Stomach (tissue), 19 donors: Measurements from ENCODE around the gene DENR. TPM values are rescaled to one million over a fixed set of nuclear protein-coding genes. Genes with fewer than 3 reads are reported as not detected.
A peak's percentile ranks its signal among the peaks of the same experiment; 100 is the strongest.
"Not testable (repeated sequence)": the region's sequence is repeated elsewhere in the genome, so short reads cannot be mapped to it uniquely, and the experiment has no call there.

Source experiments
- DNase-seq, 2 donors: peaks; one replicate each; pipeline versions ENCODE4 v3.0.0 to v3.0.0-alpha.2; 2013 to 2019
- H3K27ac ChIP-seq, 5 donors: fragments of 200-600 bp in 4 of 5; sonication (generic) in 4 of 5; one replicate each; pipeline ENCODE4 v1.5.1; 2013 to 2019; ENCODE audit warnings: mild to moderate bottlenecking in 1 of 5, moderate library complexity in 1 of 5
- H3K27me3 ChIP-seq, 3 donors: fragments of 200-600 bp; sonication (generic); one replicate each; pipeline ENCODE4 v1.5.1; 2017 to 2019; ENCODE audit warnings: mixed run types in 1 of 3
- H3K36me3 ChIP-seq, 4 donors: fragments of 200-600 bp; sonication (generic); 1 replicate in 3 of 4; 2 replicates in 1 of 4; pipeline ENCODE4 v1.5.1; 2016 to 2019
- H3K4me1 ChIP-seq, 4 donors: fragments of 200-600 bp; sonication (generic); one replicate each; pipeline ENCODE4 v1.5.1; 2016 to 2019
- H3K4me3 ChIP-seq, 4 donors: fragments of 200-600 bp; sonication (generic) in 3 of 4; one replicate each; pipeline ENCODE4 v1.5.1; 2016 to 2019; ENCODE audit warnings: mild to moderate bottlenecking in 1 of 4
- H3K9me3 ChIP-seq, 4 donors: fragments of 200-600 bp; sonication (generic); one replicate each; pipeline ENCODE4 v1.5.1; 2016 to 2019
- CTCF ChIP-seq, 7 experiments: fragments of 450-650 bp in 4 of 7; fragments of 200-600 bp in 3 of 7; sonication (generic) in 3 of 7; IDR thresholded peaks; one replicate each; pipeline ENCODE4 v1.5.1; 2016 to 2019; ENCODE audit warnings: antibody characterized with exemption in 7 of 7, control low read depth in 2 of 7, mild to moderate bottlenecking in 1 of 7
- EP300 ChIP-seq: sonication (generic); formaldehyde crosslinking; IDR thresholded peaks from one replicate; pipeline ENCODE4 v1.6.1; 2017; ENCODE audit warnings: antibody characterized with exemption
- POLR2A ChIP-seq, 4 donors: fragments of 450-650 bp; IDR thresholded peaks; one replicate each; pipeline ENCODE4 v1.6.1; 2016; ENCODE audit warnings: antibody characterized with exemption in 4 of 4, control low read depth in 2 of 4, mild to moderate bottlenecking in 1 of 4, moderate library complexity in 1 of 4
- POLR2AphosphoS5 ChIP-seq, 3 donors: sonication (generic); formaldehyde crosslinking; IDR thresholded peaks; one replicate each; pipeline ENCODE4 v1.6.1; 2016; ENCODE audit warnings: antibody characterized with exemption in 3 of 3
- WGBS, 5 donors: extraction: QIAGEN DNeasy Blood & Tissue Kit in 3 of 5; methylation state at CpG; one replicate each; pipeline versions ENCODE4 v1.1.5 to v1.1.7; 2013 to 2018; 5-methylcytosine and 5-hydroxymethylcytosine counted together
- intact Hi-C: fragments of 100-400 bp; cut with DNase I; formaldehyde crosslinking; loops from one replicate; pipeline ENCODE4 v1.15.1; 2023; ENCODE audit warnings: low total_unique reads
- long read RNA-seq, 10 donors: transcript quantifications; one replicate each; lab custom pipeline, GENCODE V29; 2026
- polyA plus RNA-seq, 3 donors: library from polyadenylated mRNA; stranded (reverse); fragments of 200-250 nt; gene quantifications; one replicate each; pipeline ENCODE4 v1.2.3, GENCODE V29; 2013
- total RNA-seq, 5 donors: library from RNA; depleted of rRNA; stranded (reverse); fragments of >200 nt; gene quantifications; one replicate each; pipeline versions ENCODE4 v1.1.0 to v1.2.3, GENCODE V29; 2014 to 2016
- donor health status: healthy with polysubstance abuse.
- donor health status: Bipolar disorder and iron deficiency.
- donor health status: healthy.

Gene DENR
- total RNA-seq (10 to 100 TPM in 4 of 5 donors, 1 to 10 TPM in 1; 4.1 to 36.0 (median 18.8) TPM), polyA plus RNA-seq (10 to 100 TPM; 23.3 to 29.8 (median 23.6) TPM)
- long read RNA-seq, donor 1, partial matches to known transcripts, result 13 of 13 reads
- long read RNA-seq, donor 1, other reads (novel, unspliced or antisense), result 0 of 13 reads
- long read RNA-seq, donor 2, transcript DENR-203 (2 exons, 699 nt), result major isoform, 6 of 39 reads
- long read RNA-seq, donor 2, partial matches to known transcripts, result 18 of 39 reads
- long read RNA-seq, donor 2, other reads (novel, unspliced or antisense), result 15 of 39 reads
- long read RNA-seq, donor 3, partial matches to known transcripts, result 19 of 26 reads
- long read RNA-seq, donor 3, other reads (novel, unspliced or antisense), result 6 of 26 reads
- long read RNA-seq, donor 4, result 0 reads
- long read RNA-seq, donor 5, partial matches to known transcripts, result 18 of 29 reads
- long read RNA-seq, donor 5, other reads (novel, unspliced or antisense), result 11 of 29 reads
- long read RNA-seq, donor 6, partial matches to known transcripts, result 48 of 78 reads
- long read RNA-seq, donor 6, other reads (novel, unspliced or antisense), result 28 of 78 reads
- long read RNA-seq, donor 7, partial matches to known transcripts, result 8 of 22 reads
- long read RNA-seq, donor 7, other reads (novel, unspliced or antisense), result 14 of 22 reads
- long read RNA-seq, donor 8, partial matches to known transcripts, result 26 of 38 reads
- long read RNA-seq, donor 8, other reads (novel, unspliced or antisense), result 10 of 38 reads
- long read RNA-seq, donor 9, partial matches to known transcripts, result 57 of 68 reads
- long read RNA-seq, donor 9, other reads (novel, unspliced or antisense), result 10 of 68 reads
- long read RNA-seq, donor 10, partial matches to known transcripts, result 6 of 7 reads
- long read RNA-seq, donor 10, other reads (novel, unspliced or antisense), result 0 of 7 reads

- H3K27ac ChIP-seq, result peak within 1 kb of the TSS; percentile 78 to 89 (median 85)
- H3K4me1 ChIP-seq, result peaks cover 12 to 40% (median 22%) of the 10 kb centered on the region in 4 donors
- H3K9me3 ChIP-seq, result no peaks in the 10 kb centered on the region
- DNase-seq, result peak; percentile 99
- H3K4me3 ChIP-seq, result peak within 1 kb of the TSS; percentile 69 to 93 (median 82)
- peaks cover 14 to 41% (median 35%) of the 10 kb centered on the region in 4 donors for H3K36me3 ChIP-seq
- WGBS, 5 donors, result 0% methylated on average over 52 to 73 of the region's 73 CpGs
- TF ChIP-seq CTCF (IDR thresholded peaks at IDR 0.05), result peak in 5 of 7 experiments; percentile 66 to 99 (median 81)
- peak; percentile 20 to 97 (median 92) for TF ChIP-seq POLR2AphosphoS5 (IDR thresholded peaks at IDR 0.05)
- TF ChIP-seq POLR2A (IDR thresholded peaks at IDR 0.05), result peak in 1 of 4 donors; percentile 66
- TF ChIP-seq EP300, result no peak
- no peaks in the 10 kb centered on the region for H3K27me3 ChIP-seq
- intact Hi-C loops, result loop anchor here (5.0 kb wide), 1 partner anchor 105 kb away; no protein-coding TSS in a partner anchor
These were observed at the start of gene DENR for GRCh38 chr12:122752464-122753318. Gene DENR (plus strand): TSS chr12:122752824. CDS start chr12:122753702, 878 bp downstream.

GRCh38 chr12:122702890-122703611 is 49.6 kb upstream of the DENR start, which contains the start of gene HCAR2:
Gene HCAR2 (minus strand): TSS chr12:122703357. CDS start chr12:122703283, 74 bp downstream.
- H3K4me3 ChIP-seq, H3K36me3 ChIP-seq, intact Hi-C loops, H3K9me3 ChIP-seq, H3K4me1 ChIP-seq, H3K27me3 ChIP-seq, DNase-seq: not testable (repeated sequence)
- 77 to 91% (median 89%) methylated on average over 21 to 22 of the region's 22 CpGs for WGBS, 5 donors
- H3K27ac ChIP-seq, result peak within 1 kb of the TSS in 2 of 5 donors; percentile 8 to 22

GRCh38 chr12:122703841-122704240 is 48.8 kb upstream of the DENR start:
- H3K36me3 ChIP-seq, H3K27ac ChIP-seq, H3K9me3 ChIP-seq, intact Hi-C loops, H3K4me1 ChIP-seq, DNase-seq, H3K27me3 ChIP-seq, H3K4me3 ChIP-seq: not testable (repeated sequence)
- WGBS, 5 donors, result 67 to 92% (median 77%) methylated on average over 3 of the region's 3 CpGs

- H3K4me3 ChIP-seq, H3K4me1 ChIP-seq, H3K27me3 ChIP-seq, intact Hi-C loops, H3K9me3 ChIP-seq, DNase-seq, H3K36me3 ChIP-seq, H3K27ac ChIP-seq: not testable (repeated sequence)
- WGBS, 5 donors, result no CpG with 5 or more reads among the region's 3 CpGs
These were observed 43.3 kb upstream of the DENR start for GRCh38 chr12:122709287-122709686.

GRCh38 chr12:122710341-122710740 is 42.3 kb upstream of the DENR start:
- H3K4me1 ChIP-seq, H3K27me3 ChIP-seq, H3K4me3 ChIP-seq, intact Hi-C loops, H3K9me3 ChIP-seq, H3K36me3 ChIP-seq, H3K27ac ChIP-seq, DNase-seq: not testable (repeated sequence)
- WGBS, 5 donors, result 49 to 75% (median 62%) methylated on average over 2 of the region's 2 CpGs

- DNase-seq, H3K4me3 ChIP-seq, H3K27ac ChIP-seq, H3K27me3 ChIP-seq, H3K9me3 ChIP-seq, H3K36me3 ChIP-seq, H3K4me1 ChIP-seq, intact Hi-C loops: not testable (repeated sequence)
- 76 to 91% (median 79%) methylated on average over 1 of the region's 1 CpG for WGBS, 5 donors
These were observed 41.4 kb upstream of the DENR start for GRCh38 chr12:122711266-122711665.

- H3K4me3 ChIP-seq, DNase-seq, H3K9me3 ChIP-seq, H3K4me1 ChIP-seq, intact Hi-C loops, H3K36me3 ChIP-seq, H3K27ac ChIP-seq, H3K27me3 ChIP-seq: not testable (repeated sequence)
- 61 to 81% (median 67%) methylated on average over 3 to 4 of the region's 10 CpGs for WGBS, 5 donors
These were observed 39.0 kb upstream of the DENR start for GRCh38 chr12:122713491-122714188.

- H3K27me3 ChIP-seq, DNase-seq, H3K4me1 ChIP-seq, H3K36me3 ChIP-seq, H3K4me3 ChIP-seq, H3K9me3 ChIP-seq, H3K27ac ChIP-seq, intact Hi-C loops: not testable (repeated sequence)
- WGBS, 5 donors, result 71 to 85% (median 76%) methylated on average over 6 of the region's 6 CpGs
These were observed 37.4 kb upstream of the DENR start for GRCh38 chr12:122715211-122715610.
